ENCODE results near the gene RNPEPL1.

Gene RNPEPL1

GRCh38 chr2:240593703-240594451 is 25.6 kb downstream of the RNPEPL1 start:
- no peak for DNase-seq

- DNase-seq = no peak
These were observed 26.5 kb downstream of the RNPEPL1 start for GRCh38 chr2:240594511-240595380.

DNA sequence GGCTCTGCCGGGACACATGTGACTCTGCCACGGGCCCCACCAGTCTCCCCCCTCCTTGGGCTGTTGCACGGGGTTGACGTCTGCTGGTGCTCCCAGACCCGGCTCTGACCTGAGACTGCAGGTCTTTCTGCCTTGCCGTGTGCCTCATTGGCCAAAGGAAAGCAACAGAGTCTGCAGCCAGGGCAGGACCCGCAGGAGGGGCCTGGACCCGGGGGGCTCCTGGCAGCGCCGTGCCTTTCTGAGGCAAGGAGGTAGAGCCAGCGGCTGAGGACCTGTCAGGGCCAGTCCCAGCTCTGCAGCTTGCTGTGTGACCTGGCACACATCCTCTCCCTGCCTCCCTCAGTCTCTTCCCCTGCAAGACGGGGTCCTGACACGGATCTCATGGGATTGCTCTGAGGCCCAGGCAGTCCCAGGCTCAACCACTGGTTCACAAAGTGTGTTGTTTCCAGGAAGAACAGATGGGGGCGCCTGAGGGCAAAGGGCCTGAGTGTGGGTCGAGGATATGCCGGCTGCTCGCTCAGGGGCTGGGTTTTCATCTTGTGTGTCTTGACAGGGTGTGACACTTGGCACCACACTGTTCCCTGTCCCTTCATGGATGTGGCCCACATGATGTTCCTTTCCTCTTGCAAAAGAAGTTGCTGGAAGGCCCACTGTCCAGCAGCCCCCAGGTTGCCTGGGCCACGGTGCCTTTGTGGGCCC is 27.2 kb downstream of the RNPEPL1 start:
- DNase-seq = no peak

- no peak for DNase-seq
These were observed 27.8 kb downstream of the RNPEPL1 start for GRCh38 chr2:240596080-240596460.

DNA sequence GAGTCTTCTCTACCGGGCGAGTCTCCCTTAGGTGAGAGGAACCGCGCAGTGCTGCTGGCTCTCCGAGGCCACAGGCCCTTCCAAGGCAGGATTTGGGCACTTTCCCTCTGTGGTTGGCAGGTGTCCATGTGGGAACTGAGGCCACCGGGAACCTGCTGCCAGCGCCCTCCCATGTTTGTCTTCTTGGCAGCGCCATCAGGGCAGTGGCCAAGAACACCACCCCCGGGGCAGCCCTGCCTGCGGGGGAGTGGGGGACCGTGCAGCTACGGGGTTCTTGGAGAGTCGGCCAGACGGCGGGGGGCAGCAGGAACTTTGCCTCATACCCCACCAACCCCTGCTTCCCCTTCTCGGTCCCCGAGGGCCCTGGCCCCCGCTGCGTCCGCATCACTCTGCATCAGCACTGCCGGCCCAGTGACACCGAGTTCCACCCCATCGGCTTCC is 28.2 kb downstream of the RNPEPL1 start:
- no peak for DNase-seq

DNA sequence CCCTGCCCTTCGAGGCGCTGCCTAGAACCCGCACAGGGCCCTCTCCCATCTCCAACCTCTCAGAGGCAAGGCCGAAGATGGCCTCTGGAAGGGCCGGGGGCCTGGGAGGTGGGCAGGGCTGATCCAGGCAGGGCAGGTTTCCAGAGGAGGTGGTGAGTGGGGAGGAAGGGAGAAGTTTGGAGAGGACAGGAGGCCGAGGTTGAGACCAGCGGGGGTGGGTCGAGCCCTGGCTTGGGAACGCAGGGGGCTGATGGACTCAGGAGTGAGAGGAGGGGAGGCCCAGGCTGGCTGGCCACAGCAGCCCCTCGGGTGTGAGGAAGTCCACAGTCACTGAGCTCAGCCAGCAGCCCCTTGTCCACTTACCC is 28.8 kb downstream of the RNPEPL1 start:
- DNase-seq = no peak

DNA sequence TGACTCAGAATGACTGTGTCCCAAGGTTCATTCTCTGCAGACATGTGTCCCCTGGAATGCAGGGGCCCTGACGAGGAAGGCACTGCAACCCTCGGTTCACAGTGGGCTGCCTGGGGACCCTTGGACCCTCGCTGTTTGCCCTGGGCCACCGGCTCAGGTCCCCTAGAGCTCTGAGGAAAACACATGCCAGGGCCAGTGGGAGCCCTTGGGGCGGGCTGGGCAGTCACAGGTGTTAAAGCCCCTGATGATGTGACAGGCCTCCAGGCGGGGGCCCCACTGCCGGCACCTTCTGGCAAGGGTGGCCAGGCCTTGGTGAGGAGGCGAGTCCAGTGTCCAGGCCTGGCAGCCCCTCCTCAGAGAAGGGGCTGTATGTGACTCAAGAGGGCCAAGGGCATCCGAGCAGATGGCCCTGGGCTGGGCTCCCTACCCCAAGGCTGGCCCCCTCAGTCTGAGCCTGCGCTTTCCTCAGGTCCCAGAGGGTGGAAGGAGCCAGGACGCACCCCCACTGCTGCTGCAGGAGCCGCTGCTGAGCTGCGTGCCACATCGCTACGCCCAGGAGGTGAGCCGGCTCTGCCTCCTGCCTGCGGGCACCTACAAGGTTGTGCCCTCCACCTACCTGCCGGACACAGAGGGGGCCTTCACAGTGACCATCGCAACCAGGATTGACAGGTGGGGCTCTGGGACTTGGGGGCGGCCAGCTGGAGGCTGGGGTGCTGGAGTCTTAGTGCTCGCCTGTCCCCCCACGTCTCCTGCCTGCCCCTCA is 29.3 kb downstream of the RNPEPL1 start:
- no peak for DNase-seq

DNA sequence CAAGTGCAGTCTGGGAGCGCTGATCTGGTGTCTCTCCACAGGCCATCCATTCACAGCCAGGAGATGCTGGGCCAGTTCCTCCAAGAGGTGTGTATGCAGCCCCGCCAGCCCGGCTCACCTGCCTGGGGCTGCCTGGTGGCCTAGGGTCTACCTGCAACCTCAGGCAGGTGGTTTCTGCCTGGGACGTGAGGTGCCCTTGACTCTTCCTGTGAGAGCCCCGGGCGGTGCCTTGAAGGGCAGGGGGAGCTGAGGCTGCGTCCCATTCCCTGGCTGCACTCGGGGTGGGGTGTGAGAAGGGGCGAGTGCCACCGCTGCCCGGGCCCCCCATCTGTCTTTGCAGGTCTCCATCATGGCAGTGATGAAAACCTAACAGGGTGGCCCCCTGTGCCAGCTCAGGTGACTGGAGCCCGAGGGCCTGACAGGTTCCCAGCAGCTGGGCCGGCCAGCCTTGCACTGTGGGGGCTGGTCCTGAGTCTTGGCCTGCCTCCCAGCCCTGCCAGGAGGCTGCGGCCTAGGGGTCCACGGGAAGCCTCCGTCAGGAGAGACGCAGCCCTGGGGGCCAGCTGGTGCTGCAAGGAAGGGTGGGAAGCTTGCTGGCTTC is 30.1 kb downstream of the RNPEPL1 start:
- no peak for DNase-seq

DNA sequence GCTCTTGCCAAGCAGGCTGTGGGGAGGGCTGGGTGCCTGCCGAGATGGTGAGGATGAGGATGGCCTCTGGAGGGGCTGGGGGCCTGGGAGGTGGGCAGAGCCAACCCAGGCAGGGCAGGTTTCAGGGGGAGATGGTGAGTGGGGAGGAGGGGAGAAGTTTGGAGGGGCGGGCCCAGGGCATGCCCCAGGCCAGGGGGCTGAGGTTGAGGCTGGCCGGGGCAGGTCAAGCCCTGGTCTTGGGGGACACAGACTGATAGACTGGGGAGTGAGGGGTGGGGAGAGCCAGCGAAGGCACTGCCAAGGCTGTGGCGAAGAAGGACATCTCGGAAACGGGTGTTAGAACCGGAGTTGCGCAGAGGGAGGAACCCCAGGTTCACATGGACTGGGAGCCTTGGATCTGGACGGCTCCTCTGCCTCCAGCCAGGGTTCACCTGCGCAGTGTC is 30.9 kb downstream of the RNPEPL1 start:
- no peak for DNase-seq

DNA sequence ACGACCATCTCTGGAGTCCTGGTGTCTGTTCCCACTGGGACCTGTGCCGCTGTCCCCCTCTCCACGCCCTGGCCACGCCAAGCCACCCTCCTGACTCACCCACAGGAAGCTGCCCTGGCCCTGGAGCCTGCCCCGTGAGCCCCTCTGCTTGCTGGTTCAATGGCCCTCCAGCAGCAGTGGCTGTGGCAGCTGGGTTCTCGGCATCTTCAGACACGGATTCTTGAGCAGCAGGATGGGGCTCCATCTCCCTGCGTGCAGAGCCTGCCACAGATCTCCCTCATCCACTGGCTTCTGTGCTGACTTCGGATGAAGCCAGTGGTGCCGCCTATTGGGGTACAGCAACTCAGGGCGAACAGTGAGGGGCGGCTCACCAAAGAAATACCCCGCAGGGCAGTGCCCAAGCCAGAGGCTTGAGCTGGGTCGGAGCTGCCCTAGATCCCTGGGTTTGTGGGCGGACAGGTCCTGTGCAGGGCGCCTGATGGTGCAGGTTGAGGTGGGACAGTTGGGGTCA is 32.2 kb downstream of the RNPEPL1 start:
- DNase-seq = no peak

DNA sequence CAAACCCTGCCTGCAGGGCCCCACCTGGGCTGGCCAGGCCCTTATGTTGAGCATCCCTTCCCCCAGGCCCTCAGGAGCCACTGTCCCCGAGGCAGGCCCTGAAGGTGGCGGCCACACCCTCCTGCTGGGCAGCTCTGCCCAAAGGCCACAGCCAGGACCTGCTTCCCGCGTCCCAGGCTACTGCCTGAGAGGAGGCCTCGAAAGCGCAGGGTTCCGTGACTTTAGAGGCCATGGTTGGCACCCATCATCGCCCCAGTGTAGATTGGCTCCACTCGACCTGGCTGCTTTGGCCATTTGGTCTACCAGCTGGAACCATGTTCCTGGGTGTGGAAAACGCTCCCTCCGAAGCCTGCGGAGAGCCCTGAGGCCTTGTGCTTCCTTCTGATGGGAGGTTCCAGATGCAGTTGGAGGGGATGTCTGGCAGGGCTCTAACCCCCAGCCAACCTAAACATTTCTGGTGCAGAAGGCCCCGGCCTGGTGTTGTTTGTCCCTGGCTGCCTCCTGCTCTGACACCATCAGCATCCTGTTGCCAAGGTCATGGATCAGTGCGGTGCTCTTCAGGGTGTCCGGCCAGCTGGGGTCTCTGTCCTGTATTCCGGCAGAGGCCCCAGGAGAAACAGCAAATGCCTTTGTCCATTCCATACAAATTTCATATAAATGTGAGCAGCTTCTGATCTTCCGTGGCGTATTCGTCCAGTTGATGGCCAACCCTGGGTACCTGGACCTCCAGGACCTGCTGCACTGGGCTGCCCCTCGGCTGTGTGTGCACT is 33.0 kb downstream of the RNPEPL1 start:
- DNase-seq = no peak

DNA sequence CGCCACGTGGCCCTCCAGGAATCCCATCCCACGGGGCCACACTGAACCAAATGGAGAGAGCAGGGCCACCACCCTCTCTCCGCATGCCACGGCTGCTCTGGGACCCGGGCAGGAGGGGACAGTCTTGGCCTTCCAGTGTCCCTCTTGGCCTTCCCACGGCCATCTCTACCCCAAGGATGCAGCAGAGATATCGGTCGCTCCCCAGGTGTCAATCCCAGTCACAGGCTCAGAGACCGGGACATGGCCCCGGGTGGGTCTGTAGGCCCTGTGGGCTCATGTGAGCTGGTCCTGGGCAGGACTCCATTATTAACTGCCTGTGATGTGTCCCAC is 33.5 kb downstream of the RNPEPL1 start:
- no peak for DNase-seq

- DNase-seq = no peak
These were observed 34.2 kb downstream of the RNPEPL1 start for GRCh38 chr2:240602266-240603050.

DNA sequence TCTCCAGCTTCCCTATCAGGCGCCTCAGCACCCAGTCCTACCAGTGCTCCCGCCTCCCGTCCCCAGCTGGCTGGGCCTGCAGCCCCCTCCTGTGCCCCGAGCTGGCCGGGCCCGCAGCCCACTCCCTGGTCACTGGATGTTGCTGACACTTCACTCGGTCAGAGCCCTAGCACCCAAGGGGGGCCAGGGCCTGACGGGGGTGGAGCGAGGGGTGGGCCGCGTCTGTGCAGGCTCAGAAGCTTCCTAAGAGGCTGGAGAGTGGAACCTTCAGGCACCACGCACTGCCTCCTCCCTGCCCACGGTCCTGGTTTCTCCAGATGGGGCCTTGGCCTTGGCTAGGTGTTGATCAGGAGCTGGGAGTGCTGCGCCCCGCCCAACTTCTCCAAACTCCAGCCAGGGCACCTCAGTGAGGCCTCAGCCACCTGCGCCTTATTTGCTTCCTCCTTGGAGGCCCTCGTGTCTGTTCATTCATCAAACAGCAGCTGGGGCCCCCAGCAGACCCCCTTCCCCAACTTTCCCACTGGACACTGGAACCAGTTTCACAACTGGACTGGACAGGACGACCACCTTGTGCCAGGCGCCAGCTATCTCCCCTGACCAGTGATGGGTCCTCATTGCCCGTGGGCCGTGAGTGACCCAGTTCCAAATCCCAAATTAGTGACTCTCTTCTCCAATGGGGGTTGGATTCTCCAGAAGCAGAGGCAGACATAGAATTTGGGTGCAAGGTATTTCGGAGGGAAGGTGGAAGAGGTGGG is 35.0 kb downstream of the RNPEPL1 start:
- DNase-seq = no peak

- DNase-seq = no peak
These were observed 35.6 kb downstream of the RNPEPL1 start for GRCh38 chr2:240603846-240604245.

GRCh38 chr2:240604291-240604938 is 36.1 kb downstream of the RNPEPL1 start:
- DNase-seq = no peak

DNA sequence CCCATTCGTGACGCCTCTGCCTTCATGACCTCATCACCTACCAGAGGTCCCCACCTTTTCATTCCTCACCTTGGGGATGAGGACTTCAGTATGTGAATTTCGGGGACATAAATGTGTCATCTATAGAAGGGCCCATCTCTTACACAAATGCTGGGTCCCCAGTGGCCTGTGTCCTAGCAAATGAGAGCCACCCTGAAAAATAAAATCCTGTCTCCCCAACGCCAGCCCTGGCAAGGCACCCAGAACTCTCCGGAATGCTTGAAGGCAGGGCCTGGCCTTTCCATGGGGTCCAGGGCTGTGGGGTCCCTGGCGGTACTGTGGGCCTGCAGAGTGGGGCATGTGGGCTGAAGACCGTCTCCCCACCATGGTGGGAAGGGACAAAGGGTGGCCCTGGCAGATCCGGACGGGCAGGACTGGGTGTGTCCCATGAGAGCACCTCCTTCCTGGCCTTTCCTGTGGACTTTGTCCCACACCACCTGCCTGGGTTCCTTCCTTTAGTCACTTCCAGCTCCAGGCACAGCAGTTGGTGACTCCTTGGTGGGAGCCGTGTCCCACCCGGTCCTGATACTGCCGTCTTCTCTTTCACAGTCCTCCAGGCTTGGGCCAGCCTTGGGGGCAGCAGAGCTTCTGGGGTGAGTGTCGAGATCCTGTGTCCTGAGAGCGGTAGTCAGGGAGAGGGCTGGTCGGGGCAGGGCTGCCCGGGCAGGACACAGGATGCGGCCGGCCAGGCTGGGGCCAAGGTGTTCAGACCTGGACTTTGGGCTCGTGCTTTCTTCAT is 36.8 kb downstream of the RNPEPL1 start:
- DNase-seq = no peak

All from fibroblast of skin of right quadriceps (primary cell).